Right cardiac atrium (tissue), 5 donors: ENCODE results near the gene LIG1. TPM values are rescaled to one million over a fixed set of nuclear protein-coding genes. Genes with fewer than 3 reads are reported as not detected.

Experiments used
- ATAC-seq, 2 donors: fragments of 200-7000 bp; cut with Tn5 transposase; one replicate each; pipeline versions ENCODE4 v1.8.0 to v1.9.1; 2020; ENCODE audit warnings: moderate library complexity in 2 of 2, mild to moderate bottlenecking in 1 of 2
- DNase-seq, 3 donors: peaks; one replicate each; pipeline ENCODE4 v3.0.0-alpha.2; 2020
- H3K27ac ChIP-seq: one replicate; pipeline ENCODE4 v1.5.1; 2013; ENCODE audit warnings: mild to moderate bottlenecking, low read length, control low read depth, moderate library complexity
- H3K27me3 ChIP-seq: one replicate; pipeline ENCODE4 v1.6.1; 2013; ENCODE audit not compliant: control insufficient read depth, insufficient read depth
- H3K4me1 ChIP-seq: one replicate; pipeline ENCODE4 v1.6.1; 2013; ENCODE audit warnings: low read length; ENCODE audit not compliant: control insufficient read depth, insufficient read depth
- H3K4me3 ChIP-seq: one replicate; pipeline ENCODE4 v1.5.1; 2013; ENCODE audit warnings: low read length, control low read depth
- H3K9me3 ChIP-seq: one replicate; pipeline ENCODE4 v1.6.1; 2013; ENCODE audit warnings: low read length; ENCODE audit not compliant: control insufficient read depth
- WGBS: extraction: QIAGEN DNeasy Blood & Tissue Kit; methylation state at CpG from one replicate; pipeline ENCODE4 v1.1.7; 2013; 5-methylcytosine and 5-hydroxymethylcytosine counted together
- intact Hi-C, 4 donors: fragments of 100-400 bp; cut with DNase I; formaldehyde crosslinking; loops; one replicate each; pipeline versions ENCODE4 v1.11.0 to v1.14.0; 2022 to 2023
- polyA plus RNA-seq: library from polyadenylated mRNA; stranded (reverse); fragments of 200-250 nt; gene quantifications from one replicate; pipeline ENCODE4 v1.2.3, GENCODE V29; 2013
- total RNA-seq, 4 donors: library from RNA; stranded (reverse); fragmentation: NEBNext Ultra II Directional; extraction: Animal tissue kit (Norgen Biotek cat#: 25700); gene quantifications; one replicate each; pipeline ENCODE4 v1.2.1, GENCODE V29; 2021
- donor health status: healthy with polysubstance abuse.
- donor health status: DM: no; HTN: yes; CAD: no.
- donor health status: DM: no; HTN: no; CAD: no.
- donor health status: DM: no; HTN: yes; CAD: no; lungs with severe emphysema.
- donor health status: DM: yes; HTN: yes; CAD: no.

Gene LIG1
- total and polyA plus RNA-seq, 5 donors, result 3.8 to 8.4 (median 5.3) TPM

- peak in 1 of 3 donors; percentile 62 for DNase-seq
- Histone ChIP-seq H3K4me3 (no peak overlapping the region), H3K9me3 (no peaks in the 10 kb centered on the region), H3K27me3 (no peaks in the 10 kb centered on the region), H3K27ac (no peak overlapping the region), H3K4me1 (peaks cover 2% of the 10 kb centered on the region)
- peak; percentile 13 to 22 for ATAC-seq
- intact Hi-C loops, result no loop called here
- 56% methylated on average over 23 of the region's 23 CpGs for WGBS
These were observed 26.2 kb upstream of the LIG1 start for GRCh38 chr19:48196321-48196763.

GRCh38 chr19:48194844-48195830 lies 25.0 kb upstream of the LIG1 start:
- no peak overlapping the region for H3K27ac ChIP-seq
- H3K27me3 ChIP-seq, result no peaks in the 10 kb centered on the region
- 73% methylated on average over 95 of the region's 95 CpGs for WGBS
- intact Hi-C loops, result no loop called here
- H3K4me1 ChIP-seq, result peaks cover 2% of the 10 kb centered on the region
- no peak overlapping the region for H3K4me3 ChIP-seq
- DNase-seq, result no peak
- no peaks in the 10 kb centered on the region for H3K9me3 ChIP-seq
- ATAC-seq, result peak in 1 of 2 donors; percentile 16

DNA sequence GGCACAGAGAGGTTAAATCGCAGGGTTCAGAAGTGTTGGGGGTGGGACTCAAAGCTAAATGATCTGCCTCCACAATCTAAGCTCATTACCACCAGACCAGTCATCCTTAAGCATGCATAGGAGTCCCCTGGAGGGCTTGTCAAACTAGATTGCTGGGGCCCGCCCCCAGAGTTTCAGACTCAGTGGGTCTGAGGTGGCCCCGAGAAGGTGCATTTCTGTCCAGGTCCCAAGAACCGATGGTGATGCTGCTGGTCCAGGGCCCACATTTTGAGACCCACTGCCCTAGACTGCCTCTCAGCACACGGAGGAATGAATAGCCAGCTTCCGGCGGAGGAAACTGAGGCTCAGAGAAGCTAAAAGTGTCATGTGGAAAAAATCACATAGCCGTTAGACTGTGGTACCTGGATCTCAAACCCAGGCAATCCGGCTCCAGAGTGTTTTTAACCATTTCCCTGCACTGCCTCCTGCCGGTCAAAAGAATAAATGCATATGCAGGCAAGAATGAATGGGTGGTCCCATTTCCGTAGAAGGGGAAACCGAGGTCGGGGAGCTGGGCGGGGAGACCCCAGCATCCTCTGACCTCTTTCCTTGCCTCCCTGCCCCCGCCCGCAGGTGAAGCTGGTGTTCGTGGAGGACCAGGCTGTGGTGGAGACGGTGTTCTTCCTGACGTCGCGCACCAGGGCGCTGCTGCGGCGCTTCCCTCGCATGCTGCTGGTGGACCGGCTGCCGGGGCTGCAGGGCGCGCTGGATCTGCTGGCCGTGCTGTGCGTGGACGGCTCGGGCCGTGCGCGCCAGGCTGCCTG lies 24.1 kb upstream of the LIG1 start:
- no peak overlapping the region for H3K4me3 ChIP-seq
- ATAC-seq (no peak), DNase-seq (no peak)
- no peaks in the 10 kb centered on the region for H3K9me3 ChIP-seq
- 68% methylated on average over 36 of the region's 36 CpGs for WGBS
- intact Hi-C loops, result no loop called here
- H3K4me1 ChIP-seq, result peaks cover 2% of the 10 kb centered on the region
- H3K27me3 ChIP-seq, result no peaks in the 10 kb centered on the region
- H3K27ac ChIP-seq, result no peak overlapping the region

- no peak overlapping the region for H3K27ac ChIP-seq
- no peak overlapping the region for H3K4me3 ChIP-seq
- H3K9me3 ChIP-seq, result no peaks in the 10 kb centered on the region
- no peaks in the 10 kb centered on the region for H3K27me3 ChIP-seq
- ATAC-seq (no peak), DNase-seq (no peak)
- WGBS, result 72% methylated on average over 7 of the region's 7 CpGs
- H3K4me1 ChIP-seq, result peaks cover 2% of the 10 kb centered on the region
- intact Hi-C loops, result no loop called here
These were observed 22.6 kb upstream of the LIG1 start for GRCh38 chr19:48192750-48193149.

DNA sequence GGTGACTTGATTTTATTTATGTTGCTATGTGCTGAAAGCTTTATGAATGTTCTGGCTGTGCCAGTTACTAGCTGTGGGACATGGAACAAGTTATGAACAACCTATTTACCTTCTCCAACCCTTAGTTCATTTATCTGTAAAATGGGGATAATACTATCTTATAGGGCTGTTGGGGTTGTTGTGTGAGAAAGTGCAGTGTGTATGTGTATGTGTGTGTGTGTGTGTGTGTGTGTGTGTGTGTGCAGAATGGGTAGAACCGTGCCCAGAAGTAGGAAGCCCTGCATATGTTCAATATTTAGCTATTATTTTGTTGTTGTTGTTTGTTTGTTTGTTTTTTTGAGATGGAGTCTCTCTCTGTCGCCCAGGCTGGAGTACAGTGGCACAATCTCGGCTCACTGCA lies 20.7 kb upstream of the LIG1 start:
- no peak overlapping the region for H3K27ac ChIP-seq
- intact Hi-C loops, result no loop called here
- no peak overlapping the region for H3K4me3 ChIP-seq
- no peak for ATAC-seq
- 91% methylated on average over 3 of the region's 3 CpGs for WGBS
- no peaks in the 10 kb centered on the region for H3K27me3 ChIP-seq
- no peaks in the 10 kb centered on the region for H3K4me1 ChIP-seq
- DNase-seq, result no peak
- H3K9me3 ChIP-seq, result no peaks in the 10 kb centered on the region

GRCh38 chr19:48190288-48190884 lies 20.2 kb upstream of the LIG1 start:
- 77% methylated on average over 13 of the region's 13 CpGs for WGBS
- intact Hi-C loops, result no loop called here
- H3K27me3 ChIP-seq, result no peaks in the 10 kb centered on the region
- ATAC-seq, result no peak
- no peaks in the 10 kb centered on the region for H3K4me1 ChIP-seq
- no peaks in the 10 kb centered on the region for H3K9me3 ChIP-seq
- no peak overlapping the region for H3K4me3 ChIP-seq
- no peak for DNase-seq
- no peak overlapping the region for H3K27ac ChIP-seq

- intact Hi-C loops, result no loop called here
These were observed 16.4 kb upstream of the LIG1 start for GRCh38 chr19:48186541-48186991.

DNA sequence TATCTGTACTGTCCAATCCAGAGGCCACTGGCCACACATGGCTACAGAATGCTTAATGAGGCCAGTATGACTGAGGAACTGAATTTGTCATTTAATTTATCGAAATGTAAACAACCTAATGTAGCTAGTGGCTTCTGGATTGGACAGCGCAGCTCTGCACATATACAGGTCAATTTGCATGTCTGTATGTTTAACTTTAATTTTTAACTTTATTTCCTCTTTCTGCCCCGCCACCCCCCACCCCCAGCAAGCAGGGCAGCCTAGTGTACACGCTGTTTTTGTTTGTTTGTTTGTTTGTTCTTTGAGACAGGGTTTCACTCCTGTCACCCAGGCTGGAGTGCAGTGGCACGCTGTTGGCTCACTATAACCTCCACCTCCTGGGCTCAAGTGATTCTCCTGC lies 15.9 kb upstream of the LIG1 start:
- DNase-seq, result no peak
- H3K27me3 ChIP-seq, result no peaks in the 10 kb centered on the region
- intact Hi-C loops, result no loop called here
- H3K27ac ChIP-seq, result no peak overlapping the region
- peaks cover 2% of the 10 kb centered on the region for H3K9me3 ChIP-seq
- H3K4me1 ChIP-seq, result no peaks in the 10 kb centered on the region
- no peak for ATAC-seq
- H3K4me3 ChIP-seq, result no peak overlapping the region
- 92% methylated on average over 5 of the region's 5 CpGs for WGBS

More at GRCh38 chr19:48186541-48186991, 16.4 kb upstream of the LIG1 start:
- no peak for ATAC-seq
- Histone ChIP-seq H3K9me3 (peaks cover under 1% of the 10 kb centered on the region), H3K4me3 (no peak overlapping the region), H3K27me3 (no peaks in the 10 kb centered on the region), H3K4me1 (no peaks in the 10 kb centered on the region), H3K27ac (no peak overlapping the region)
- 81% methylated on average over 8 of the region's 8 CpGs for WGBS
- DNase-seq, result no peak

- intact Hi-C loops, result no loop called here
- Histone ChIP-seq H3K27me3 (no peaks in the 10 kb centered on the region), H3K9me3 (peaks cover 2% of the 10 kb centered on the region), H3K27ac (no peak overlapping the region), H3K4me3 (no peak overlapping the region), H3K4me1 (no peaks in the 10 kb centered on the region)
- DNase-seq (no peak), ATAC-seq (no peak)
- 90% methylated on average over 9 of the region's 9 CpGs for WGBS
These were observed 13.2 kb upstream of the LIG1 start for GRCh38 chr19:48183356-48183755.

- Histone ChIP-seq H3K27ac (no peak overlapping the region), H3K9me3 (peaks cover 2% of the 10 kb centered on the region)
- 93% methylated on average over 38 of the region's 38 CpGs for whole genome bisulfite sequencing
These were observed 12.3 kb upstream of the LIG1 start for GRCh38 chr19:48182434-48182833.

More at GRCh38 chr19:48182434-48182833, 12.3 kb upstream of the LIG1 start:
- intact Hi-C loops, result no loop called here
- Histone ChIP-seq H3K27me3 (no peaks in the 10 kb centered on the region), H3K4me1 (no peaks in the 10 kb centered on the region), H3K4me3 (no peak overlapping the region)
- ATAC-seq (no peak), DNase-seq (no peak)
